ENCODE results near the gene RNF113B.

RNF113B gene

GRCh38 chr13:98134901-98135300, 42.2 kb downstream of the RNF113B start:
- no peak overlapping the region for H3K27ac ChIP-seq (replicated peaks)
- DNase-seq (ENCODE audit: low read depth in 1 of 2, low spot score in 1 of 2), result no peak
- peaks cover 5% of the 10 kb centered on the region for H3K27me3 ChIP-seq (ENCODE audit: insufficient read depth, poor library complexity, severe bottlenecking)
- no peak overlapping the region for H3K4me3 ChIP-seq (replicated peaks; ENCODE audit: insufficient read depth, low read length)
- TF ChIP-seq CTCF (IDR thresholded peaks at IDR 0.05; ENCODE audit: insufficient read depth, low read length), result no peak
- TF ChIP-seq GABPA (IDR thresholded peaks at IDR 0.05; ENCODE audit: low read depth), result no peak
- TF ChIP-seq POLR2AphosphoS5 (IDR thresholded peaks at IDR 0.05; ENCODE audit: low read depth), result no peak
- no peak for TF ChIP-seq SPI1 (IDR thresholded peaks at IDR 0.05; ENCODE audit: borderline replicate concordance, low read depth)
- TF ChIP-seq REST (IDR thresholded peaks at IDR 0.05; ENCODE audit: insufficient replicate concordance, low read depth), result no peak

GRCh38 chr13:98133946-98134345, 43.1 kb downstream of the RNF113B start:
- TF ChIP-seq POLR2AphosphoS5 (IDR thresholded peaks at IDR 0.05; ENCODE audit: low read depth) (no peak), REST (IDR thresholded peaks at IDR 0.05; ENCODE audit: insufficient replicate concordance, low read depth) (no peak), GABPA (IDR thresholded peaks at IDR 0.05; ENCODE audit: low read depth) (no peak), SPI1 (IDR thresholded peaks at IDR 0.05; ENCODE audit: borderline replicate concordance, low read depth) (no peak), CTCF (IDR thresholded peaks at IDR 0.05; ENCODE audit: insufficient read depth, low read length) (no peak)
- DNase-seq (ENCODE audit: low read depth in 1 of 2, low spot score in 1 of 2), result peak in 1 of 2 experiments; percentile 26
- Histone ChIP-seq H3K4me3 (replicated peaks; ENCODE audit: insufficient read depth, low read length) (no peak overlapping the region), H3K27me3 (ENCODE audit: insufficient read depth, poor library complexity, severe bottlenecking) (peaks cover 5% of the 10 kb centered on the region), H3K27ac (replicated peaks) (no peak overlapping the region)

- Histone ChIP-seq H3K27me3 (ENCODE audit: insufficient read depth, poor library complexity, severe bottlenecking) (peaks cover 3% of the 10 kb centered on the region), H3K27ac (replicated peaks) (no peak overlapping the region), H3K4me3 (replicated peaks; ENCODE audit: insufficient read depth, low read length) (no peak overlapping the region)
- no peak for DNase-seq (ENCODE audit: low read depth in 1 of 2, low spot score in 1 of 2)
- TF ChIP-seq GABPA (IDR thresholded peaks at IDR 0.05; ENCODE audit: low read depth) (no peak), CTCF (IDR thresholded peaks at IDR 0.05; ENCODE audit: insufficient read depth, low read length) (no peak), REST (IDR thresholded peaks at IDR 0.05; ENCODE audit: insufficient replicate concordance, low read depth) (no peak), POLR2AphosphoS5 (IDR thresholded peaks at IDR 0.05; ENCODE audit: low read depth) (no peak), SPI1 (IDR thresholded peaks at IDR 0.05; ENCODE audit: borderline replicate concordance, low read depth) (no peak)
Observed at GRCh38 chr13:98129059-98129746, 47.9 kb downstream of the RNF113B start.

Data from HL-60 (cell line).